Measurements from ENCODE around the gene CDNF.
"Not testable (repeated sequence)": the region's sequence is repeated elsewhere in the genome, so short reads cannot be mapped to it uniquely, and the experiment has no call there.

The CDNF gene

DNA sequence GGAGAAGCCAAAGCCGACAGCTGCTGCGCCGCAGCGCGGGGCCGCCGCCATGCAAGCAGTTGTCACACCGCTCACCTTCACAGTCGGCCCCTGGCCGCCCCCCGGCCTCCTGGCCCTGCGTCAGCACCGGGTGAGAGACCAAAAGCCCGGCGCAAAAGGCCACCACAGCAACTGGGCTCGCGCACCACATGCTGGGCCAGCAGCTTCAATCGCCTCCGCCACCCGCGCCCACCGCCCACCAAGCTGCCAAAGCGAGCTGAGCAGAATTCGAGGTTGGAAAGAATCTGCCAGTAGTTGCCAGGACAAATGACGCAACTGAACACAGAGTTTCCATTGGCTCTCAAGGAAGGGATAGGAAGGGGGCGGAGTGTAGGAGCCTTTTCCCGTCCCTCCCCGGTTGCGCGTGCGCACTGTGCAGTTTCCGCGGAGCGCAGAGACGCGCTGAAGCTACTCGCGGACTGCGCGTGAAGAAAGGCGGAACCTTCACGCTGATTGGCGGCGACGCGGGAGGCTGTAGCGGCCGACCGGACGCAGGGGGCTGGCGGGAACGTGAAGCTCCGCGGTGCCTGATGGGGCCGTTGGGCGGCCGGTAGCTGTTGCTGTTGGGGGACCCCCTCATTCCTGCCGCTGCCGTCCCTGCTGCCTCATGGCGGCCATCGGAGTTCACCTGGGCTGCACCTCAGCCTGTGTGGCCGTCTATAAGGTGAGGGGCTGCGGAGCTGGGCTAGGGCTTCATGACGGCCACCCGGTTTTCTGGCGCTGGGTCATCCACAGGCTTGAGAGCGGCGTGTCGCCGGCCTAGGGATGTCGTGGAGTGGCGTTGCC lies at the start of gene CDNF, which contains the start of the genes HSPA14 and MSANTD7:
Gene CDNF, minus strand, starts transcription at position 281 of the 825 bp plus-strand sequence. Its CDS starts 91 bp downstream, at position 190.
Gene HSPA14, plus strand, starts transcription at position 550 of the 825 bp plus-strand sequence. Its CDS starts 97 bp downstream, at position 647.
Gene MSANTD7, plus strand, starts transcription at position 550 of the 825 bp plus-strand sequence. CDS start 3,979 bp downstream, outside the sequence.
- peak; percentile 80 for DNase-seq (ENCODE audit: low read depth)

DNA sequence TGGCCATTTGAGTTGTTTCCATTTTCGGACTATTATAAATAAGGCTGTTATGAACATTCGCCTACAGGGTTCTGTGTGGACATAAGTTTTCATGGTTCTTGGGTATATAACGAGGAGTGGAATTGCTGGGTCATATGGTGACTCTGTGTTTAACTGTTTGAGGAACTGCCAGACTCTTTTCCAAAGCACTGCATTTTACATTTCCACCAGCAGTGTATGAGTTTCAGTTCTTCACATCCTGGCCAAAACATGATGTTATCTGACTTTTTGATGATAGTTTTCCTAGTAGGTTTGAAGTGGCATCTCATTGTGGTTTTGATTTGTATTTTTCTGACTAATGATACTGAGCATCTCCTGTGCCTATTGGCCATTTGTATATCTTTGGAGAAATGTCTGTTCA lies 46.2 kb upstream of the CDNF start:
- no peak for DNase-seq (ENCODE audit: low read depth)

DNA sequence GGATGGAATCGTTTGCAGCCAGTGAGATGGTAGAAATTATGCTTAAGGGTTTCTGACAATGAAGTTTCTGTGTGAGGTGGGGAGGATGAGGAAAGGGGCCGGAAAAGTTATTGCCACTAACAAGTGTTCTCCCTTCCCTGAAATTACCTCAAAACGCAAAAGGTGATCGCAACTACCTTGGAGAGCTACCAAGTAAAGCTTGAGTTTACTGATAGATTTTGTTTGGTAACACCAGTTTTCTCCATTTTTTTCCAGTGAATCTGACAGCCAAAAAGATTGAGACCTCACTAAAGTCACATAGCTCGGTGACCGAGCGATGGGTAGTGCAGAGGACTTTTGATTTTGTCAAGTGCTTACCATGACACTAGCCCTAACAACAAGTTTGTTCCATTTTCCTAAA lies 42.4 kb upstream of the CDNF start:
- no peak for DNase-seq (ENCODE audit: low read depth)

DNA sequence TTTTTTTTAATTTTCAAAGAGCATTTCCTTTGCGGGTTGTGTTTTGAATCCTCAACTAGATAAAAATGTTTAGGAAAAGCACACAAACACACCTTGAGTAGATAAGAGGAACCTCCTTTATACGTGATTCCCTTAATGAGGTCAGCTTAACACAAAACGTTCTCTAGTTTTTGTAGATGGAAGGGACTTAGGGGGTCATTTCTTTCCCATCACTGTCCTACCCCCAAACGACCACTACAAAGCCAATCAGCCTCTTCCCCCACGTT lies 42.0 kb upstream of the CDNF start:
- DNase-seq (ENCODE audit: low read depth), result no peak

DNA sequence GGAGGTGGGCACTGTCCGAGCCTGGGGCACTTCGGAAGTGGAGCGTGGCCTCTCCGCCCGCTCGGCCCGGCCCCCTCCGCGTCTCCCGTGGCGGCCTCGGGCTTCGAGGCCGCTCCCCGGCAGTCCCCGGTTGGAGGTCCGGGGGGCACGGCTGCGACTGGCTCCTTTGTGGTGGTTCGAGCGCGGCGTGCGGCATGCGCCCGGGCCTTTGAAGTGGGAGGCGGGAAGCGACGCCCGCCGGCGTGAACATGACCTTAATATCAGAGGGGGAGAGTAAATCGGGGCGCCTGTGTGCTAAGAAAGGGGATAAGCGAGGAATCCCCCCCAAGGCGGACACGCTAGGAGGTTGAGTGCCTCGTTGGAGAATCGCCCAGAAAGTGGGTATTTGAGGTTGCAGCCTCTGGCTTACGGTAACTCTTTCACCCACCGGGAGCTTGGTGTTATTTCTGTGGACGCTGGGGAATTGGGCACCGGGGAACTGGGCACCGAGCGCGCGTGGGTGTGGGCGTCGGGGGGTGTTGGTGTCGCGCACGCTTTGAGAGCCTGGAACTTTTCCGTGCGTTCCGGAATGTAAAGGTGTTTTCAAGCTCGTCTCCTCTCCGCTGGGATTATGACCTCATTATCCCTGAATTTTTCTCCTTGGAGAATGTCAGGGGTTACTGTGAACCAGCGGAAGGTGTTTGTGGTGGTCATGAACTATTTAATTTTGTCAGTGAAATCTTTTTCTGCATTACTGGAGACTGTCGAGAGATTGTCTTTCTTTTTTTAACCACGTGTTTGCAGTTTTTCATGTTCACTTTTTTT lies 41.5 kb upstream of the CDNF start:
- DNase-seq (ENCODE audit: low read depth), result no peak

DNA sequence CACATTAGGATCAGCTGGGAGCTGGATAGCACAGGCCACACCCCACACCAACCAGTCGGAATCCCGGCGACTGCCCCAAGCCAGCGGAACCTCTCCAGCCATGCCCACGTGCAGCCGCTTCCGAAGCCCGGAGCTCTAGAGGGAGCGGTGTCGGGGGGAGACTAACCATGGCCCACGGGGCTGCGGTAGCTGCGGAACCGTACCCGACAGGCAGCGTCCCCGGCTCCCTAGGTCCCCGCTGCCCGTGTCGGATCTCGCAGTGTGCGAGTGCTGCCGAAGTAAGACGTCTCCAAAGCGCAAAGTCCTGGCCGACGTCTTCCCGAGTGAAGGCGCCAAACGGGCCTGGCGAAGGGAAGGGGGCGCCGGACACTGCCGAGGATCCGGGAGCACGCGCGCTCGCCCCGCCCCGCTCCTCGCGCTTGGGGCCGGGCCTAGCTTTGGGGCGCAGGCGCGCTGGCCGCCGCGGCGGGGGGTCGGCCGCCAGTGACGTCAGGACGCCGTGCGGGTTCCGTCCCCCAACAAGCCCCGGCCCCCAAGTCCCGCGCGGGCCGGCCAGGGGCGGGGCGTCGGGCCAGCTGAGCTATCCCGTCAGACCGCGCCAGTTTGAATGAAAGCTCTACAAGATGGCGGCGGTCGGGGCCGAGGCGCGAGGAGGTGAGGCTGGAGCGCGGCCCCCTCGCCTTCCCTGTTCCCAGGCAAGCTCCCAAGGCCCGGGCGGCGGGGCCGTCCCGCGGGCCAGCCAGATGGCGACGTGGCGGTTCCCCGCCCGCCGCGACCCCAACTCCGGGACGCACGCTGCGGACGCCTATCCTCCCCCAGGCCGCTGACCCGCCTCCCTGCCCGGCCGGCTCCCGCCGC lies 40.7 kb upstream of the CDNF start, which contains the start of gene SUV39H2:
Gene SUV39H2, plus strand, starts transcription at position 601 of the 858 bp plus-strand sequence. Its CDS starts 23 bp downstream, at position 624.
- DNase-seq (ENCODE audit: low read depth), result peak; percentile 44

DNA sequence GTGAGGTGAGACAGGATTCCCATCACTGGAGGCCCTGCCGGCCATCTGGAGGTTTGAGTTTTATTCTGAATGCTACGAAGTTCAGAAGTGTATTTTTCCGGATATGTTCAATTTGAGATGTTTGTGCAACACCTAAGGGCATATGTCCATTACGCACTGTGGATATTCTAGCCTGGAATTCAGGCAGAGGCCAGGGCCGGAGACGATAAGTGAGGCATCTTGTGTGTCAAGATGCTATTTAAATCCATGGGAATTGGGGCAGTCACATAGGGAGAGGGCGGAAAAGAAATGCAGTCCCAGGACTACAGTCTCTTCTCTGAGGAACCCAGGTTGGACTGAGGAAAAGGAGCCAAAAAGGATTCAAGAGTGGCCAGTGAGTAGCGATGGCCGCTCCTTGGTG lies 38.9 kb upstream of the CDNF start:
- no peak for DNase-seq (ENCODE audit: low read depth)

DNA sequence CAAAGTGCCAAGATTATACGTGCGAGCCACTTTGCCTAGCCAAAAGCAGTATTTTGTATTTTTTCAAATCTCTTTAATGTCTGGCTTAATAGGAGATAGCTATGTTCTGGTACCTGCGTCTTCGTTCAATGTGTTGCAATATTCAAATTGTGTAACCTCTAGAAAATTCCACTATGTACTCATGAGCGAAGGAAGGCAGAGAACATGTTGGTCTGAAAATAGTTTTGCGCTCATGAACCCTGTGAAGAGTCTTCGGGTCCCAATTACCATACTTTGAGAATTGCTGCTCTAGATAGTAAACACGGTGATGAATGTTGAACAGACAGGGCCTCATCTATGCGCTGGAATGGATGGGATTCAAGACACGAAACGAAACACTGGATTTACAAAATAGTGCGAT lies 38.1 kb upstream of the CDNF start:
- no peak for DNase-seq (ENCODE audit: low read depth)

DNA sequence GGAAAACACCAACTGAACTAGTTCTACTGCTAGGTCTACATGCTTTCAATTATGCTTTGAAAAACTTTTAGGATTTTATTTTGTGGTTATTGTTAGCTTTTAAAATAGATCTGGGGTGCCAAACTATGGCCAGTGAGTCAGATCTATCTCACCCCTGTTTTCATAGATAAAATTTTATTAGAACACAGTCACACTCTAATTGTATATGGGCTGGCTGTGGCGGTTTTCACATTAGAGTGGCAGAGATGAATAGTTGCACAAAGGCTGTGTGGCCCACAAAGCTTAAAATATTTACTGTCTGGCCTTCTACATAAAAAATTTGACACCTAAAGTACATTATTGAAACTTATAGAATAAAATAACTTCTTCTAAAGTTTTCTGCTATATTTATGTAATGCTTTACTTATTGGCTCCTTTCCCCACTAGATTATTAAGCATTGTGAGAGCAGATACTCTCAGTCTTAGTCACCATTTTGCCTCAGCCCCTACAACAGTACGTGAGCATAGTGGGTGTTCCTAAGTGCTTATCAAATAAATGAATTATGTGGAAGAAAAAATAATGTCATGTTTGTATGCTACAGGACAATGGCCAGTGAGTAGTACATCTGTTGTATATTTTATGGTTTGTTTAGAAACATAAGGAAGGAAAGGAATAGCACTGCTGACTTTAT lies 35.4 kb upstream of the CDNF start:
- no peak for DNase-seq (ENCODE audit: low read depth)

DNA sequence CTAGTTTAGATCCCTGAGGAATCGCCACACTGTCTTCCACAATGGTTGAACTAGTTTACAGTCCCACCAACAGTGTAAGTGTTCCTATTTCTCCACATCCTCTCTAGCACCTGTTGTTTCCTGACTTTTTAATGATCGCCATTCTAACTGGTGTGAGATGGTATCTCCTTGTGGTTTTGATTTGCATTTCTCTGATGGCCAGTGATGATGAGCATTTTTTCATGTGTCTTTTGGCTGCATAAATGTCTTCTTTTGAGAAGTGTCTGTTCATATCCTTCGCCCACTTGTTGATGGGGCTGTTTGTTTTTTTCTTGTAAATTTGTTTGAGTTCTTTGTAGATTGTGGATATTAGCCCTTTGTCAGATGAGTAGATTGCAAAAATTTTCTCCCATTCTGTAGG lies 27.0 kb upstream of the CDNF start:
- DNase-seq (ENCODE audit: low read depth), result not testable (repeated sequence)

DNA sequence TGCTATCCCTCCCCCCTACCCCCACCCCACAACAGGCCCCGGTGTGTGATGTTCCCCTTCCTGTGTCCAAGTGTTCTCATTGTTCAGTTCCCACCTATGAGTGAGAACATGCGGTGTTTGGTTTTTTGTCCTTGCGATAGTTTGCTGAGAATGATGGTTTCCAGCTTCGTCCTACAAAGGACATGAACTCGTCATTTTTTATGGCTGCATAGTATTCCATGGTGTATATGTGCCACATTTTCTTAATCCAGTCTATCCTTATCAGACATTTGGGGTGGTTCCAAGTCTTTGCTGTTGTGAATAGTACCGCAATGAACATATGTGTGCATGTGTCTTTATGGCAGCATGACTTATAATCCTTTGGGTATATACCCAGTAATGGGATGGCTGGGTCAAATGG lies 26.6 kb upstream of the CDNF start:
- DNase-seq (ENCODE audit: low read depth), result not testable (repeated sequence)

DNA sequence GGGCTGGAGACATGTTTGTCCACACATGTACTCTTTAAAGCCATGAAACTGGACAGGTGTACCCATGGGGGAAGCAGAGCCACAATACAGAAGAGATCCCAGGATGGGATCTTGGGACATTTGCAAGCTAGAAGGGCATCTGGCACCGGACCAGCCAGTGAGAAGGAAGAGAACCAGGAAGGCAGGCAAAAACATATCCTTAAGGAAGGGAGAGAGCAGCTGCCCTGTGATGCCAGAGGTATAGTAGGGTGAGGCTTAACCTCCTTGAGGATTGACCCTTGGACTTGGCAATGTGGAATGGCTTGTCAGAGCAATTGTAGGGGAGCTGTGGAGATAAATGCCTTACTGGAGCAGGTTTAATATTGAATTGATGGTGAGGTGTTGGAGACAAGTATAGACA lies 23.0 kb upstream of the CDNF start:
- DNase-seq (ENCODE audit: low read depth), result no peak

DNA sequence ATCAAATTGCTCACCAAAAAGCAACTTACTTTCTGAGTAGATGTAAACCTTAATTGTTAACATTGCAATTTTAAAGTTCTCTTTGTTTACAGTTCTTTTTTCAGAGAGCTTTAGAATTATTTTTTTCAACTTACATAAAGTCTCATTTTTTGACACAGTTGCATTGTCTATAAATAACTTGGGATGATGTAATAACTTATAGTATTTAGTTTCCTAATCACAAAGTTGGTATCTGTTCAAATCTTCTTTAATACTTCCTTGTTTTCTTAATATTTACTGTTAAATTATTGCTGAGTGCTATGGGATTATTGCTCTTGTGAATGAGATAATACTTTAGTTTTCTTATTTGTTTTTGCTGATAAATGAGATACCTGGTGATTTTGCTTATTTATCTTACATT lies 21.9 kb upstream of the CDNF start:
- DNase-seq (ENCODE audit: low read depth), result no peak

DNA sequence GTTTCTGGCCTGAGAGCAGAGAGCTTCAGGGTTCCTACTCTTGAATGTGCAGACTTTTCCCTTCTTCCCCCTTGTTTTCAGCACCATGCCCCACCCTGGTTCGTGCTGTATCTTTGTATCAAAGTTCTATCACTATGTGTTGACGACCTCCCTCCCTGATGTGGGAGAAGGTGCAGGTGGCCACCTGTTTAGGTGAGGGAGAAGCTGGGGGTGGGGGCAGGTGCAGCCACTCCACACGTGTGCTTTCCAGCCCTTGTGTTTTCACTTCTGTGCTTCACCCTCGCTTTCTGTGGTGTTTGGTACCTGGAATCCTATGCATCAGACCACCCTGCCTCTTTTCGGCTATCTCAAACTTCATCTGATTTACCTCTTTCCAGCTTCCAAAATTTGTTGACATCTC lies 21.2 kb upstream of the CDNF start:
- DNase-seq (ENCODE audit: low read depth), result no peak

DNA sequence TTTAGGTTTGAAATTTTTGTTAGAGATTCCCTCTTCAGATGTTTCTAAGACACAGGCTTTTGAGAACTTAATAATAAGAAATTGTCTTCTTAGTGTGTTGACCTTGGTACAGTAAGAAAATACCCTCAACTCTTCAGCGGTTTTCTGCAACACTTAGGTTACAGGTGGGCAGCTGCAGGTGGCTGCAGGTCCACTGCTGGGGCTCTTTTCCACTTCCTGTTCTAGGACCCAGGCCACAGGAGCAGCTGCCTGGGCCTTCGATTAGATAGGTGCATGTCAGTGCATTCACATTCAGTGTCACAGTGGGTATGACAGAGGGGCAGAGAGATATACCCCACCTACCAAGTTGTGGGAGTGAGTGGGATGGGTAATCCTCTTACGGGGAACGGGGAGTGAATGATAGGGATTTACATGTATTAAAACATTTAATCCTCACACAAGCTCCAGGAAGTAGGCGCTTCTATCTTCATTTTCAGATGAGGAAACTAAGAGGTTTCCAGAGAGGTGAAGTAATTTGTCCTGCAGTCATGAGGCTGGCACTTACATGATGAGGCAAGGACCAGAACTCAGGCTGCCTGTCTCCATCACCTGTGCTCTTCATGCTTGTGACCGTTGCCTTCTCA lies 20.6 kb upstream of the CDNF start:
- no peak for DNase-seq (ENCODE audit: low read depth)

DNA sequence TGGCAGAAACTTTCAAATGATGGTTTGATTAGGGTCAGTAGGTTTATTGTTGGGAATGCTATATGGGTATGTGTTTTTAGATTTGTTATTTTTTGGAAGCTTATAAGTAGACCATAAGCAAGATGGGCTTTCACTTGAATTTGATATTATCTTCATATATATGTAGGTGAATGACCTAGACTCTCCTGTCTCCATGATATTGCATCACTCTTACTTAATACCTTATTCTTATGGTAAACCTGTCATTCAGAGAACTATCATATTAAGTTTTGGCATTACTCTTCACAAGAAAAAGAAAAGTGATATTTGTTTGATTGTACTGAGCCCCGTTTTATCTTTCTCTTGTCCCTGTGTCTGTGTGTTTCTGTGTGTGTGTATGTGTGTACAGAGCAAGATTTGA lies 17.6 kb upstream of the CDNF start:
- DNase-seq (ENCODE audit: low read depth), result no peak

DNA sequence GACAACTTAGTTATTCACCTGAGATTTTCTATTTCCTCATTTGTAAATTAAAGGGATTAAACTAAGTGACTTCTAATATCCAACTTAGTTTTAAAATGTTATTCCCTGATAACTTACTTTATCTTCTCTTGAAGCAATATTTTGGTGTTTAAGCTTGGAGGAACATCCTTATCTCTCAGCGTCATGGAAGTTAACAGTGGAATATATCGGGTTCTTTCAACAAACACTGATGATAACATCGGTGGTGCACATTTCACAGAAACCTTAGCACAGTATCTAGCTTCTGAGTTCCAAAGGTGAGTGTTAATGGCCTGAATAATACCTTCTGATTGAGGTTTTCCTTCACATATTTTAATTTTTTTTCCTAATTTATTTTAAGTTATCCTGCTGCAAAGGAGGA lies 14.4 kb upstream of the CDNF start:
- DNase-seq (ENCODE audit: low read depth), result no peak

DNA sequence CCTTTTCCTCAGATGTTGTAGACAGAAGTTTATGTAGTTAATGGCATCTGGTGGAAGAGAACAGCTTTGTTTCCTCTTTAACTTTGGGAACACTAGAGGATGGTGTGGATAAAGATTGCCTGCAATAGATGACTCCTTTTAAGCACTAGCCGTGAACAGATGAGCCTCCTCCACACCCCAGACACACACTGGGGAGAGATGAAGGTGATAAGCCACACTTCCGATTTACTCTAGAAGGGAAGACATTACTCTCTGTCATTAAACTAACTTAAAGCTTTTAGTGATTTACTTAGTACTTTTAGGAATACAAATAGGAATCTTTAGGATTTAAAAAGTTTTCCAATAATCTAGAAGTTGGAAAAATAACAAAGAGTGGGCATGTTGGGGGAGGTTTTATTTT lies 7.1 kb upstream of the CDNF start:
- no peak for DNase-seq (ENCODE audit: low read depth)

DNA sequence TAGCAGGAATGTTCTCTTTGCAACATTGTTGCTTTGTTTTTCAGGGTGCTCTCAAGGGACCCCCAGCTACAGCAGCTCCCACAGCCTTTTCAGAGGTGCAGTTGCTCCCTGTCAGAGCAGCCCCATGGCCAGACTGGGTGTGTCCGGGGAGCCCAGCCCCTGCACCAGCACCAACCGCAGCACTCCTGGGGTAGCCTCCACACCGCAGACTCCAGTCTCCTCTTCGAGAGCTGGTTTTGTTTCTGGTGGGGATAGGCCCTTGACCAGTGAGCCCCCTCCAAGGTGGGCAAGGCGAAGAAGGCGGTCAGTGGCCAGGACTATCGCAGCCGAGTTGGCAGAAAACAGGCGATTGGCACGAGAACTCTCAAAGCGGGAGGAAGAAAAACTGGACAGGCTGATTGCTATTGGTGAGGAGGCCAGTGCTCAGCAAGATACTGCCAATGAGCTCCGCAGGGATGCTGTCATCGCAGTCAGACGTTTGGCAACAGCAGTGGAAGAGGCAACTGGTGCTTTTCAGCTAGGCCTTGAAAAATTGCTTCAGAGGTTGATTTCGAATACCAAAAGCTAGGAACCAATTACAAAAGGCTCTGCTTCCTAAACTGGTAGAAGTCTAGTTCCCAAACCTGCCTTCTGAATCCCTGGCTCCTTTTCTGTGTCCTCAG lies 5.6 kb upstream of the CDNF start:
- no peak for DNase-seq (ENCODE audit: low read depth)

DNA sequence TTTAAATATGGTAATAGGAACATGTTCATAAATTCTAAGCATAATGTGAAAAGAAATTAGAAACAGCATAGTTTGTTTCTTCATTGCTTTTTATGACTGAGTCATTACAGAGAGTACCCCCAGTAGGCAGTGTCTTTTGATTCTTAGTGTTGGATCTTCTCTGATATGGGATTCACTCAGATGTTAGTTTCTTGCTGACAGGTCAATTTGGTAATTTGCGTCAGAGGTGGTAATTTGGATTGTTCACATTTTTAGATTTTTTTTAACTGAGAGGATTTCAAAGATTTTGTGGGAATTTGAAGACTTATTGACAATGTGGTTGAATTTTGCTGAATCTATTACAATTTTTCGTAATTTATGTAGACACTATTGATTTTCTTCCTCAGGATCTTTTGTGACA lies 2.3 kb upstream of the CDNF start:
- no peak for DNase-seq (ENCODE audit: low read depth)

DNA sequence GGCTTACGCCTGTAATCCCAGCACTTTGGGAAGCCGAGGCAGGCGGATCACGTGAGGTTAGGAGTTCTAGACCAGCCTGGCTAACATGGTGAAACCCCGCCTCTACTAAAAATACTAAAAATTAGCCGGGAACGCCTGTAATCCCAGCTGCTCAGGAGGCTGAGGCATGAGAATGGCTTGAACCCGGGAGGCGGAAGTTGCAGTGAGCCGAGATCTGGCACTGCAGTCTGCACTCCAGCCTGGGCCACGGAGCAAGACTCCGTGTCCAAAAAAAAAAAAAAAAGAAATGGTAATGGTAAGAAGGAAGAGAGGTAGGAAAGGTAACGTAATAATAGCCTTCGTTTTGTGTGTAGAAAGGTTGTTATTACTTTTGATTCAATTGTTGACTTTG lies 1.5 kb upstream of the CDNF start:
- DNase-seq (ENCODE audit: low read depth), result no peak
